Esophagus muscularis mucosa (tissue), 4 donors: Measurements from ENCODE around the gene NCAPH2.

ENCODE experiments used
- EP300 ChIP-seq: sonication (generic); formaldehyde crosslinking; IDR thresholded peaks from one replicate; pipeline ENCODE4 v1.6.1; 2017; ENCODE audit warnings: antibody characterized with exemption
- POLR2A ChIP-seq: fragments of 450-650 bp; IDR thresholded peaks from one replicate; pipeline ENCODE4 v1.6.1; 2017; ENCODE audit warnings: antibody characterized with exemption, moderate library complexity, mild to moderate bottlenecking, low read depth
- TF ChIP-seq, protein P1 (sequence below), 3 experiments: fragments of 200-600 bp in 2 of 3; fragments of 450-650 bp in 1 of 3; sonication (generic) in 2 of 3; IDR thresholded peaks; one replicate each; pipeline ENCODE4 v1.5.1; 2017 to 2019; ENCODE audit warnings: antibody characterized with exemption in 3 of 3, mild to moderate bottlenecking in 2 of 3, moderate library complexity in 1 of 3

DNA sequence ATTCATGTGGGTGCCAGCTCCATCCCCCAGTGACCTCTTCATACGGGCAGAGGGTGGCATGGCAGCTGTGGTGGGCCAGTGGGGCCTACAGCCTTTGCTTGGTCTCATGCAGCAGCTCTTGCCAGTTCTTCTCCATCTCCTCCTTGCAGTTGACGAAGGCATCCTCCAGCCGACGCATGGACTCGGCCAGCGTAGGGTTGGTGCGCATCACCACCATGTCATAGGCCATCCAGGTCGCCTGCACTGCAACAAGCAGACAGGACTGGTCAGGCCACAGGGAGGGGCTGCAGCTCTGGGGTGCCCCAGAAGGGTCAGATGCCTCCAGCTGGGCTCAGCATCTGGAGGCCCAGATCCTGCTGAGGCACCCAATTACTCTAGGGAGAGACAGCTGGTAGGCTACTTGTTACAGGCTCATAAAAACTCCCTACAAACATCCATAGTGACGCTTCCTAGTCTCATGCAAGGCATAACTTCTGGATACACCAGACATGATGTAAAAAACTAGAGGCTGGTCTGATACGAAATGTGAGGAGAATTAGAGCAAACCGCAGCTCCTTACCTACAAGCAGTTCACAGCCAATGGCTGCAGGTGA lies 43.2 kb downstream of the NCAPH2 start:
- TF ChIP-seq, protein P1, sequence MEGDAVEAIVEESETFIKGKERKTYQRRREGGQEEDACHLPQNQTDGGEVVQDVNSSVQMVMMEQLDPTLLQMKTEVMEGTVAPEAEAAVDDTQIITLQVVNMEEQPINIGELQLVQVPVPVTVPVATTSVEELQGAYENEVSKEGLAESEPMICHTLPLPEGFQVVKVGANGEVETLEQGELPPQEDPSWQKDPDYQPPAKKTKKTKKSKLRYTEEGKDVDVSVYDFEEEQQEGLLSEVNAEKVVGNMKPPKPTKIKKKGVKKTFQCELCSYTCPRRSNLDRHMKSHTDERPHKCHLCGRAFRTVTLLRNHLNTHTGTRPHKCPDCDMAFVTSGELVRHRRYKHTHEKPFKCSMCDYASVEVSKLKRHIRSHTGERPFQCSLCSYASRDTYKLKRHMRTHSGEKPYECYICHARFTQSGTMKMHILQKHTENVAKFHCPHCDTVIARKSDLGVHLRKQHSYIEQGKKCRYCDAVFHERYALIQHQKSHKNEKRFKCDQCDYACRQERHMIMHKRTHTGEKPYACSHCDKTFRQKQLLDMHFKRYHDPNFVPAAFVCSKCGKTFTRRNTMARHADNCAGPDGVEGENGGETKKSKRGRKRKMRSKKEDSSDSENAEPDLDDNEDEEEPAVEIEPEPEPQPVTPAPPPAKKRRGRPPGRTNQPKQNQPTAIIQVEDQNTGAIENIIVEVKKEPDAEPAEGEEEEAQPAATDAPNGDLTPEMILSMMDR (IDR thresholded peaks at IDR 0.05), result no peak
- TF ChIP-seq POLR2A, result no peak
- TF ChIP-seq EP300, result no peak
